NCI-H1105 (cell line): ENCODE measurements around the gene ATRN.
"Not testable (repeated sequence)": the region's sequence is repeated elsewhere in the genome, so short reads cannot be mapped to it uniquely, and the experiment has no call there.

Source experiments
- DNase-seq: peaks from one replicate; lab custom pipeline; 2025; lab: John Stamatoyannopoulos, UW

The ATRN gene

DNA sequence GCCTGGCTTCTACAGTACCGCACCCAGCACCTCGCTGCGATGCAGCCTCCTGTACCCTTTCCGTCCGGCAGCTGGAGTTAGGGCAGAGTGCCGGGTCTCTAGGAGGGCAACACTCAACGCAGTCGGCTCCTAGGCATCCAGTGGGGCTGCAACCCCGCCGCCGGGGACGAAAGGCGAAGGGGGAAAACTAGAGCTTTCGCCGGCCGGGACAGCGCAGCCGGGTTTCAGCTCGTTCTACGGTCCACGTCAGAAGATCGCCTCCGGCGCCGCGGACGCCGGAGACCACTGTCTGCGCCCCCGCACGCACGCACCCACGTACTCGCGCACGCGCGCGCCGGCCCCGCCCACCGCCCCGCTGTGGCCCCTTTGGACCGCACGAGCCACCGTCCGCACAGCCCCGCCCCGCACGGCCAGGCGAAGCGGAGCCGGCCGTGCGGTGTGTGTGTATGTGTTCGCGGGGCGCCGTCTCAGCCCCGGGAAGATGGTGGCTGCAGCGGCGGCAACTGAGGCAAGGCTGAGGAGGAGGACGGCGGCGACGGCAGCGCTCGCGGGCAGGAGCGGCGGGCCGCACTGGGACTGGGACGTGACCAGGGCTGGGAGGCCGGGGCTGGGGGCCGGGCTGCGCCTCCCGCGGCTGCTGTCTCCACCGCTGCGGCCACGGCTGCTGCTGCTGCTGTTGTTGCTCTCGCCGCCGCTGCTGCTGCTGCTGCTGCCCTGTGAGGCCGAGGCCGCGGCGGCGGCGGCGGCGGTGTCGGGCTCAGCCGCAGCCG lies at the start of gene ATRN:
ATRN (plus strand) TSS at position 392 of the 770 bp plus-strand sequence; CDS start at position 482, 90 bp downstream.
- peak; percentile 92 for DNase-seq

- no peak for DNase-seq
These were observed 48.8 kb upstream of the ATRN start for GRCh38 chr20:3421985-3422384.

GRCh38 chr20:3423126-3423525 lies 47.7 kb upstream of the ATRN start:
- no peak for DNase-seq

- DNase-seq: not testable (repeated sequence)
These were observed 44.1 kb upstream of the ATRN start for GRCh38 chr20:3426766-3427165.

DNA sequence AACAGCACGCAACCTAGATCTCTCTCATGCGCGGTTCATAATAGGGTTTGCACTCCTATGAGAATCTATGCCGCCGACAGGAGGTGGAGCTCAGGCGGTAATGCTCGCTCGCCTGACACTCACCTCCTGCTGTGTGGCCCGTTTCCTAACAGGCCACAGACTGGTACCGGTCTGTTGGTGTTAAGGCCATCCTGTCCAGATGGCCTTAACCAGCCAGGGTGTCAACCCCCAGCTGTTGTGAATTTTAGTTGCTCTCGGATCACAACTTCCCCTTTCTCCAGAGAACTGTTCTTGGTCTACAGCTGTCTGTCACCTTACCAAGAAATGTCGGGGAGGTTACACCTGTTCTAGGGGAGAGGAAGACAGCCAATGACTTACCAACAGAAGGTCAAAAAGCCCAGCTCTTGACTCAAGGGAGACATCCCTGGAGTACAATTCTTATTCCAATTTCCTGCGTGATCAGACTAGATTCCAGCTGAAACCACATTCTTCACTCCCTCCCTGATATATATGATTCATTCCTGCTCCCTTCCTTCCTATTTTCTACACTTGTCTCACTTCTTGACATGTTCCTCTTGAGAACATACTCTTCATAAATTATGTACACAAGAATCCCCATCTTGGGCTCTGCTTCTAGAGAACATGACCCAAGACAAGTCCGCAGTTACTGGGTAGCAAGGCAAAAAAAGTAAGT lies 40.3 kb upstream of the ATRN start:
- no peak for DNase-seq

DNA sequence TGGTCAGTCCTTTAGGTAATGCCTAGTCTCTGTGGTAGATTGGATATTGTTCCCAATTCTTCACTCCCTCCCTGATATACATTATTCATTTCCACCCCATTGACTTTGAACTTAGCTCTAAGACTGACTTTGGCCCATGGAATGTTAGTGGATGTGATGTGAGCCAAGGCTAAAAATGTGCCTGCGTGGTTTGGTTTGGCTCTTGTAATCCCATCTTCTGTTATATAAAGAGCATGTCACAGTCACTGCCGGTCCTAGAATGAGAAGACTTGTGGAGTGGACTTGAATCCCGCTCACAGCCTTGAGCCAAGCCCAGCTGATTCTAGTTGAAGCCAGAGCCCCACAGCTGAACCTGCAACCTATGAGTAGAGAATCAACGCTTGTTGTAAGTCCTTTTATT lies 39.7 kb upstream of the ATRN start:
- no peak for DNase-seq

DNA sequence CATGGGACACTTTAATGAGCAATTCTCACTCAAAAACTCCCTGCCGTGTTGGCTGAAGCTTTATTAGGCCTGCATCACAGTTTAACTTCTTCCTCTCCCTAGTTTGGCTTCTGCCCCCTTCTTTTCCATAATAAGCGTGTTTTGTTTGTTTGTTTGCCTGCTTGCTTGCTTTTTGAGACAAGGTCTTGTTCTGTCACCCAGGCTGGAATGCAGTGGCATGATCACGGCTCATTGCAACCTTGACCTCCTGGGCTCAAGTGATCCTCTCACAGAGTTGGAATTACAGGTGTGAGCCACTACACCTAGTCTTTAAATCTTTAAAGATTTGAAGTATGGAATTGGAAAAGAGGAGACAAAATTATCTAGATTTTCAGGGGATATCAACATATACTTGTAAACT lies 38.0 kb upstream of the ATRN start:
- no peak for DNase-seq

- DNase-seq: no peak
These were observed 37.1 kb upstream of the ATRN start for GRCh38 chr20:3433744-3434143.

DNA sequence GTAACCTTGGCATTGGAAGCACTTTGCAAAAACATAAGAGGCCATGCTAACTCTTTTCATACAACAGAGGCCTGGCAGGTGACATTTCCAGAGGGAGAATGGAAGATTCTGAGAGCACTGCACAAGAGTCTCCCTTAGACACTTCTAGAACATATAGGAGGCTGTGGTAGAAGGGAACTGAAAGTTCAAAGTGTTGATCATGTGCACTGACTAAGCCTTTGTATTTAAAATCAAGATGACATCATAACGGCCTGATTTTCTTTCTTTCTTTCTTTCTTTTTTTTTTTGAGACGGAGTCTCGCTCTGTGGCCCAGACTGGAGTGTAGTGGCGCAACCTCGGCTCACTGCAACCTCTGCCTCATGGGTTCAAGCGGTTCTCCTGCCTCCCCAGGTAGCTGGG lies 36.6 kb upstream of the ATRN start:
- no peak for DNase-seq

DNA sequence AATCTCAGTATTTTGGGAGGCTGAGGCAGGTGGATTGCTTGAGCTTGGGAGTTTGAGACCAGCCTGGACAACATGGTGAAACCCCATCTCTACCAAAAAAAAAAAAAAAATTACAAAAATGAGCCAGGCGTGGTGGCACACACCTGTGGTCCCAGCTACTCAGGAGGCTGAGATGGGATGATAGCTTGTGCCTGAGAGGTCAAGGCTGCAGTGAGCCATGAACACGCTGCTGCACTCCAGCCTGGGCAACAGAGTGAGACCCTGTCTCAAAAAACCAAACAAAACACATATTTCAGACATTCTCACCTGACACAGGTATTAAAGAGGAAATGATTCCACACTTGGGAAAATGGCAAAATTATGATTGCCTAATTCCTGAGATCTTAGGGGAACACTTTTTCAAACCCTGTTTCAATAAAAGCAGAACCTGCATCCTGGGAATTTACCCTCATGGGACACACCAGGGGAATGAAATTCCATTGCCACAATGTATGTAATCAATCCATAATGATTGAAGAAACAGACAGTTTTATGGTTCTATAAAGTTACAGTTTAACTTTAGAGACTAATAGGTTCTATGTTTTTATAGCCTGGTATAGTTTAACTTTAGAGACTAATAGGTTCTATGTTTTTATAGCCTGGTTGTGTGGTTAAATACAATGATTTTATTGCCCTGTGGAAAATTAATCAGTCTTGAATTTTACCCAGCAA lies 33.8 kb upstream of the ATRN start:
- DNase-seq: no peak

DNA sequence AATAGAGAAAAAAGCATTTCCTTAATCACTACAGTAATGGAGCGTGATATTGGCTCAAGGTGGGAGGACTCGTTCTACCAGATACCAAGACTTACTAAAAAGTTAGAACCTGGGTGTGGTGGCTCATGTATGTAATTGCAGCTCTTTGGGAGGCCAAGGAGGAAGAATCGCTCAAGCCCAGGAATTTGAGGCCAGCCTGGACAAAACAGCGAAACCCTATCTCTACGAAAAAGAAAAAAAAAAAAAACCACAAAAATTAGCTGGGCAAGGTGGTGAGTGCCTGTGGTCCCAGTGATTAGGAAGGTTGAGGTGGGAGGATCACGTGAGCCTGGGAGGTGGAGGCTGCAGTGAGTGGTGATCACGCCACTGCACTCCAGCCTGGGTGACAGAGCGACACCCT lies 24.0 kb upstream of the ATRN start:
- no peak for DNase-seq

DNA sequence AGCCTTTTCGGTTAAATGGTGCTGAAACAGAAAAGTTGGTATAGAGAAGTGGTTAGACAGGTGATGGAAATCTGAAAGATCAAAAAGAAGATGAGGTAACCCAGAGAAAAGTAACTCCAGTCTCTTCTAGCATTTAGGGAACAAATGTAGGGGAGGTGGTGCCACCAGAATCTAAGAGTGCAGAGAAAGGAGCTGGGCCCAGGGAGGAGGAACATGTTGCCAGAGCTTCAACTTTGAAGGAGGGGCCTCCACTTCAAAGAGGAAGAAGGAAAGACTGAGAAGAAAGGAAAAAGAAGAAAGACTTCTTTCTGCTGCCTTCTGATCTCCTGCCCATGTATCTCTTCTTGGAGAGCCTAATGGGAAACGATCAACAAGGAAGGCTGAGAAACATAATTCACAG lies 23.5 kb upstream of the ATRN start:
- no peak for DNase-seq

DNA sequence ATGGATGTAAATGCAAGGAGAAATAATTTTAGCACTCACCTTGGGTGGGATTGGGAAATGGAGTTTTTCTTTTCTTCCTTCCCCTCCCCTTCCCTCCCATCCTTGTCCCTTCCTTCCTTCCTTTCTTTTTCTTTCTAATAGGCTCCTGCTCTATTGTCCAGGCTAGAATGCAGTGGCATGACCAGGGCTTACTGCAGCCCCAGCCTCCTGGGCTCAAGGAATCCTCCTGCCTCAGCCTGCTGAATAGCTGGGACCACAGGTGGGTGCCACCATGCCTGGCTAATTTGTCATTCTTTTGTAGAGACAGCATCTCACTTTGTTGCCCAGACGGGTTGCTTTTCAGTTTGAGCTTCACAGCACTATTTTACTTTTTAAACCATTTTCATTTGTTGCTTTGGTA lies 21.5 kb upstream of the ATRN start:
- DNase-seq: no peak

DNA sequence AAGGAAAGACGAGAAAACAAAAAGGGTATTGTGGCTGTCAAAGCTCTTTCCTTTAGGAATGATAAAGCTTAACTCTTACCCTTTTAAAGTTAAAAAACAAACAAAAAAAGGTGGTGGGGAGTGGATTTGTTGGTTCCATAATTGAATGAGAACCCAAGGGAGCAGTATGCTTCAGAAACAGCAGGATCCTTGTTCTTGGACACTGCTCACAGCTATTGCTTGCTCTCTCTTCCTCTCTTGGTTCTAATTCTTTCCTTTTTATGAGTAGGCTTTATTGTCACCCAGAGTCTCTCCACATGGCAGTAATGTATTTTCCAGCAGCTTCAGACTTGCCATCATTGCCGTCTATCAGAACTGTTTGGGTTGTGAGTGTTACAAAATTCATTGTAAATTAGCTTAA lies 18.7 kb upstream of the ATRN start:
- DNase-seq: no peak

GRCh38 chr20:3452690-3453089 lies 18.1 kb upstream of the ATRN start:
- DNase-seq: no peak

GRCh38 chr20:3454831-3455230 lies 16.0 kb upstream of the ATRN start:
- DNase-seq: no peak

GRCh38 chr20:3456648-3457047 lies 14.2 kb upstream of the ATRN start:
- no peak for DNase-seq

DNA sequence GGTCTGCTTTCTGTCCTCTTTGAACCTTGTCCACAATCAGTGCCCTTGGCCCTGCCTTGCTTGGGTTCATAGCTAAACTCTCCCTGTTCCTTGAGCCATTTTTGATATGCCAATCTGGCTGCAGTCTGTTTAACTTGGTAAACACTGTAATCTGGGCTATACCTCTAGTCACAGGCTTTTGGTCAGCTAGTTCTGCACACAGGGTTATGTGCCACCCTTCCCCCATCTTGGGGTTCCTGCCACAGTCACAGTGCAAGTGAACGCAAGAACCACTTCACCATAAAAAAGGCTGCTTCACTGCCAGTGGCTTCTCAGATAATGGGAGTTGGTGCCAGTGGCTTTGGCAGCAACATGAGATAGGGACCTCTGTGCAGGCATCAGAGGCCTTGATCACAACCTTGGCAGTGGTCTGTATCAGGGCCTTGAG lies 10.9 kb upstream of the ATRN start:
- DNase-seq: no peak

DNA sequence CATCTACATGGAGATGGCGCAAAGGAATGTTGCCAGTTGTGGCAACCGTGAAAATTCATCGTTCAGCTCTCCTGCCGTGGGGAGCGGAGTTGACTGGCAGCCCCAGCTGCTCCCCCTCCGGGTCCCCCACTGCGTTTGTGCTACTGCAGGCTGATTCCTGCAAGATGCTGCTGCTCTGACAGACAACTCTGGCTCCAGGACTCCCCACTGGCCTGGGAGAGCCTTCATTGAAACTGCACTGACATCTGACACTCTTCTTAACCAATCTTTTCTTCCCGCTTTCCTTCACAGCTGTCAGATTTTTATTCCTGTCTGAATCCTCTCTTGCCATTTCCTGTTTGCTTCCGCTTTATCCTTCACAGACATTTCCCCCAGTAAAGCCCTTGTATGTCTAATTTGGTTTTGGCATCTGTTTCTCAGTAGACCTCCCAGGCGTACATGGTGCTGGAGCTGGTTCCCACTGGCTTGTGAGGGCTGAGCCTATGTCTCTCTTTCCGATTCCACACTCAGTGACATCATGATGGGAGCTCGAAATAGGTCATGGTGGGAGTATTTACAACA lies 9.5 kb upstream of the ATRN start:
- no peak for DNase-seq

GRCh38 chr20:3461911-3462677 lies 8.7 kb upstream of the ATRN start:
- no peak for DNase-seq

DNA sequence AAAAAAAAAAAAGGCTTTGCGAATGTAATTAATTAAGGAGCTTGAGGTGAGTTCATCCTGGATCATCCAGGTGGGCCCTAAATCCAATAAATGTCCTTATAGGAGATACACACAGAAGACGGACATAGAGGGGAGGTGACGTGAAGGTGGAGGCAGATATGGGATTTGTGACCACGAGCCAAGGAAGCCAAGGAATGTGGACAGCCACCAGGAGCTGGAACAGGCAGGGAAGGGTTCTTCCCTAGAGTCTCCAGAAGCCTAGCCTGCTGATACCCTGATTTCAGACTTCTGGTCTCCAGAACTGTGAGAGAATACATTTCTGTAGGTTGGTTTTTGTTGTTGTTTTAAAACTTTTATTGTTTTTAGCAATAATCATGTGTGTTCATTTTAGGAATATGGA lies 6.7 kb upstream of the ATRN start:
- DNase-seq: no peak

DNA sequence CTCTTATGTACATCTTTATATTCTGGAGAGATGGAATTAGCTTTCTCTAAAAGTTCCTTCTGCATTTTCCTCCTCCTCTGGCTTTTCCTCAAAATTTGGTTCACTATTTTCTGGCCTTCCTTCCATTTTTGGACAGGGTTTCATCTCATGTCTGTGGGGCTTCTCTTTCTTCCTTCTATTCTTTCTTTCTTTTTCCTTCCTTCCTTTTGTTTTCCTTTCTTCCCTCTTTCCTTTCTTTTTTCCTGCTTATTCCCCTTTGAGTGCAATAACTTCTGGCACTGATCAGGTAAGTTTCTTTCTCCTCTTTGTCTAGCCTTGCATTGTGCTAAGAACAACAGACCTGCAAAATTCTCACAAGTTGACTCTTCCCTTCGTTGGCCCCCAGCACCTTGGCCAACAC lies 5.5 kb upstream of the ATRN start:
- DNase-seq: no peak
